HG03060 (cell line): ENCODE measurements around the gene ALDOA.
A peak's percentile ranks its signal among the peaks of the same experiment; 100 is the strongest.
"Not testable (repeated sequence)": the region's sequence is repeated elsewhere in the genome, so short reads cannot be mapped to it uniquely, and the experiment has no call there.

Source experiments
- ATAC-seq: cut with Tn5 transposase; IDR thresholded peaks from one replicate; pipeline ENCODE4 v1.9.1; 2021; ENCODE audit warnings: low read depth, moderate number of reproducible peaks; ENCODE audit not compliant: unreplicated experiment

ALDOA gene

DNA sequence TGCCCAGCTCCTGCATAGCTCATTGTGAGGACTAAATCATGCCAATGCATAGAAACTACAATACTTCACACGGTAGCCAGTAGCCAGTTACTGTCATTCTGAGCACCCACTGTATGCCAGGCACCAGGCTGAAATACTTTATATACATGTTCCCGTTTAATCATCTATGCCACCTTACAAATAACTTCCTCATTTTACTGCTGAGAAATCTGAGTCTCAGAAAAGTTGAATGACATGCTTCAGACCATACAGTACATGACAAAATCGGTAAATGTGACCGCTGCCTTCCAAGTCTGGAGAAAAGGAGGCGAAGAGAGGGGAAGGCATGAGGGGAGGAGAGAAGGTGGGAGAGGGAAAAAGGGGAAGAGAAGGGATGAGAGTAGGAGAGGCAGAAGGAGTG, 25.3 kb upstream of the ALDOA start:
- no peak for ATAC-seq

DNA sequence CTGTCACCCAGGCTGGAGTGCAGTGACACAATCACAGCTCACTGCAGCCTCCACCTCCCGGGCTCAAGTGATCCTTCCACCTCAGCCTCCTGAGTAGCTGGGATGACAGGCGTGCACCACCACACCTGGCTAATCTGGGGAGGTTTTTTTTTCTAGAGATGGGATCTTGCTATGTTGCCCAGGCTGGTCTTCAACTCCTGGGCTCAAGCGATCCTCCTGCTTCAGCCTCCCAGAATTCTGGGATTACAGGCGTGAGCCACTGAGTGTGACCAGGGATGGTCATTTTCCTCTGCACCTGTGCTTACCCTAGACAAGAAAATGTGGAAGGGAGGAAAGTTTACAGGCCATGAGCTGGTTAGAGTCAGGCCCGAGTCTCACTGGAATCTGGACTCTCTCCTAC, 24.9 kb upstream of the ALDOA start:
- ATAC-seq = not testable (repeated sequence)

DNA sequence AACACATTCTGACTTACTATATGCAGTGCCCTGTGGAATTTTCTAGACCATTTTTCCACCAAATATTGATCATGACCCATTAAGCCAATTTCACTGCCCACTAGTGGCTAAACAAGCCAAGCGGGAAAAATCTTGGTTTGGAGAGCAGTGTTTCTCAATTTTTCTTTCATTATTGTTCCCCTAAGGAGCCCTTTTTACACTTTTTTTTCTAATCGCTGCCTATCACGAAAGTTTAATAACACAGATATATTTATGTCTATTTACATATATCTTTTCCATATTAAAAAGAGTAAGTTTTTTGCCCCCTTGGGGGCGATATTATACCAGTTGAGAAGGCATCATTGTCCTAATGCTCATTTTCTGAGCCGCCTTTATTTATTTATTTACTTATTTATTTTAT, 23.7 kb upstream of the ALDOA start:
- no peak for ATAC-seq

GRCh38 chr16:30046178-30046577, 19.4 kb upstream of the ALDOA start:
- ATAC-seq = no peak

DNA sequence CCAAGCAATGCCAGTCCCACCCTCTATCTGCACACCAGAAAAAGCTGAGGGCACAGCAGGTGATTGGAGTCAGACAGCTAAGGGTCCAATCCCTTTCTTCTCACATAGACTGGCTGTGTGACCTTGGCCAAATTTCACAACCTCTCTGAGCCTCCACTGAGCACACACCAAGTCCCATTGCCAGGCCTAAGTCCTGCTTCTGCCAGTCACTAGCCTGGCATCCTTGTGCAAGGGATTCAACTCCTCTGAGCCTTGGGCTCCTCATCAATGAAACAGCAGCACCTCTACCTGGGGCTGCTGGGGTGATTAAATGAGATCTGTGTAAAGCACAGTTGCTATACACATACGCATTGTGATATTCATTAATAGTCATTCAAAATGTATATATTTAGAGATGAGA, 19.0 kb upstream of the ALDOA start:
- ATAC-seq = no peak

DNA sequence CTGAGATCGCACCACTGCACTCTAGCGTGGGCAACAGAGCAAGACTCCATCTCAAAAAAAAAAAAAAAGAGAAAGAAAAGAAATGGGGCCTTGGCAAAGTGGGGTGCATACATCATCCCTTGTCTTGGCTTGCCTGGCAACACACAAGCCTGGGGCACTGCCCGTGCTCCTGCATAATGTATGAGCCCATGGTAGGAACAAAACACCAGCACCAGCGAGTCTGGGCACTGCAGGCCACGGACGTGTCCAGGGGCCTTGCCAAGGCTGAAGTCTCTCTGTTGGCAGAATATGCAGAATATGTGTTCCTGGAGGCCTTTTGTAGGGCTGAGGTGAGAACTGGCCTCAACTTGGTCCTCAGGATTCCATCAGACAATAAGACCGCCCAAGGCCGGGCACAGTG, 15.7 kb upstream of the ALDOA start:
- ATAC-seq = no peak

DNA sequence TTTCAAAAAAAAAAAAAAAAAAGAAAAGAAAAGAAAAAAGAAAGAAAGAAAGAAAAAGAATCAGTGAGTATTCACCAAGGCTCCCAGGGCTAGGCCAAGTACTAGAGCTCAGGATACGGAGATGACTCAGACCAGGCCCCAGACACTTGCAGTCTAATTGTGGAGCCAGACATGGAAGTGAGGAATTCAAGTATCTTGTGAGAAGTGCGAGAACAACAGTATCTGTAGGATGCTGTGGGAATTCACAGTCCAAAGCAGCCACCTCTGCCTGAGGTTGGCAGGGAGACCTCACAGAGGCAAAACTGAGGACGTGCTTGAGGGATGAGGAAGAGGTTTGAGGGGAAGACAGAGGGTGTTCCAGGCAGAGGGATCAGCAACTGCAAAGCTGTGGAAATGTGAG, 14.0 kb upstream of the ALDOA start:
- ATAC-seq = no peak

DNA sequence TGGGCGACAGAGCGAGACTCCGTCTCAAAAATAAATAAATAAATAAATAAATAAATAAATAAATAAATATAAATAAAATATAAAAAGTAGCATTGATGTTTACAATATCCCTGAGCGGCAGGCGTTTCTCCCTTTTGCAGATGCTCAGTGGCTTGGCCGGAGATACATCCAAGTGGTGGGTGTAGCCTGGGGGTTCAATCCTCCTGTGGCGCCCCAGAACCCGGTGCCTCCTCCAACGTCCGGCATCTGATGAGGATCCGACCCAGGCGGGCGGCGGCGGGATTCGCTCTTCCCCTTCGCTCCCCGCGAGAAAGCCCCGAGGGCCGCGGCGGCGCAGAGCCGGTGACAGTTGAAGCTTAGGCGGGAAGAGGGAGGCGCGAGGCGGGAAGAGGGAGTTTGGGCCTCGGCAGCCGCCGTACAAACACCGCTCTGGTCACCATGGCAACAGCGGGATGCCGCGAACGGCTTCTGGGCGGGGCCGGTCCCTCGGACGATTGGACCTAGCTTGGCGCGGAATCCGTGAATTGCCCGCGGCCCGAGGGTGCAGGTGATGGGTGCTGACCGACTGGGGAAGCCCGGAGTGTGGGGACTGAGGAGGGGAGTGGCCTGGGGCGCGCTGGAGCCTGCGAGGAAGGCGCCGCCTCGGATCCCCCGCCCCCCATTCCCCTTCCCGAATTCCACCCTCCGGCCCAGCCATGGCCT, 12.7 kb upstream of the ALDOA start:
- peak; percentile 71 for ATAC-seq

DNA sequence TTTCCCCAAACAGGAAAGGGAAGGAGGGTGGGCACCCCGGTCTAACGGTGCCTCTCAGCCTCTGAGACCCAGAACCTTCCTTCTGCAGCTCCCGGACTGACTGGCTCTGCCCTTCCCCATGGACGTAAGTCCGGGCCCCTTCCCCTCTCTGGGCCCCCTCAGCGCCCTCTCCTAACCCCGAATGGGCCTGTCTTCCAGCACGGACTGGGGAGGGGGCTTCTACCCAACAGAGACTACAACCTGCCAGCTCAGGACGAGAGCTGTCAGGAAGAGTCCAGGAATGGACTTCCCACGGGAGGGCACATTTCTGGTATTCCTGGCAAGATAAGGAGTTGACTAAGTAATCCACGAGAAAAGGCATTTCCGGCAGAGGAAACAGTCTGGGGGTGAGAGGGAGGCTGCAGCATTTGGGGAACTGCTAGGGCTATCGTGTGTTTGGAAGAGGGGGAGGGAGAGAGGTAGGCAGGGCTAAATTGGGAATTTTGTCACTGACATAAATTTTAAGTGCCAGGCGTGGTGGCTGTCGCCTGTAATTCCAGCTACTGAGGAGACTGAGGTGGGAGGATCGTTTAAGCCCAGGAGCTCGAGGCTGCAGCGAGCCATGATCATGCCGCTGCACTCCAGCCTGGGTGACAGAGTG, 12.1 kb upstream of the ALDOA start:
- ATAC-seq = no peak

GRCh38 chr16:30054451-30054850, 11.1 kb upstream of the ALDOA start:
- ATAC-seq = no peak

- no peak for ATAC-seq
Measured at GRCh38 chr16:30054959-30055553, 10.5 kb upstream of the ALDOA start.

DNA sequence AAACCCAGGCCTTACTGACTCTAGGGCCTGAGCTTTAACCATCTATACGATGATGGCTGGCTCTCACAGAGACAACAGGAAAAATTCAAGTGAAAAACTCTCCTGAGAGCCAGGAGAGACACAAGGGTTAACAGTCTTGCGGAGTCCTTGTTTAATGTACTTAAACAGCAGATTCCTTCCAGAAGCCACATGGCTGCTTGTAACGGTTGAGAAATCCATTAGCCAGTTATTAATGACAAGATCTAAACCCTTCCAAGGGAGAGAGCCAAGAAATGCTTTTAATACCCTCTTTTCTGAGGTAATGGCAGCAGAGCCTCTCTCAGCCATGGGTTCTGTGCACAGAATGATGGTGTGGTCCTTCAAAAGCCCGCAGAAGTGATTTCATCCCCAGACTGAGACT, 5.2 kb upstream of the ALDOA start:
- no peak for ATAC-seq

- ATAC-seq = no peak
Measured at GRCh38 chr16:30060836-30061554, 4.6 kb upstream of the ALDOA start.

DNA sequence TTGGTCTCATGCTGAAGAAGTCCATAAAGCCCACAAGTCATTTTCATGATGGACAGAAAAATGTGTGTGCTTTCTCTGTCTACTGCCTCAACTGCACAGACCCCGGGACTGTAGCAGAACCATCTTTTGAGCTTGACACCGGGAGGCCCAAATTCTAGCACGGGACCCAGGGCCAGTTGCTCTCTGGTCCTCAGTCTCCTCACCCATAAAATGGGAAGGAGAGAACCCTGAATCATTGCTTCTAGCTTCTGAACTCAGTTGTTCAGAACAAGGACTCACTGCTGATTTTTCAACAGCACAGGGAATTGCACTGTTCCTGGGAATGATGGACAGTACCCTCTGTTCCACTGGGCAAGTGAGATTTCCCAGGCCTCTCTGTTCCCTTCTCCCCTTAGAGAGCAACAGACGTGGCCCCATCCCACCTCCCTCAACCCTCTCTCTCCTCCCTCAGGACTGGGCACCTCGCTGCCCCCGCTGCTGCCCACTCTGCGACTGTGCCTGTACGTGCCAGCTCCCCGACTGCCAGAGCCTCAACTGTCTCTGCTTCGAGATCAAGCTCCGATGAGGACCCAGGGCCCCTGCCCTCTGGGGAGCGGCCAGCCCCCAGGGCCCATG, 2.2 kb upstream of the ALDOA start:
- ATAC-seq = no peak

DNA sequence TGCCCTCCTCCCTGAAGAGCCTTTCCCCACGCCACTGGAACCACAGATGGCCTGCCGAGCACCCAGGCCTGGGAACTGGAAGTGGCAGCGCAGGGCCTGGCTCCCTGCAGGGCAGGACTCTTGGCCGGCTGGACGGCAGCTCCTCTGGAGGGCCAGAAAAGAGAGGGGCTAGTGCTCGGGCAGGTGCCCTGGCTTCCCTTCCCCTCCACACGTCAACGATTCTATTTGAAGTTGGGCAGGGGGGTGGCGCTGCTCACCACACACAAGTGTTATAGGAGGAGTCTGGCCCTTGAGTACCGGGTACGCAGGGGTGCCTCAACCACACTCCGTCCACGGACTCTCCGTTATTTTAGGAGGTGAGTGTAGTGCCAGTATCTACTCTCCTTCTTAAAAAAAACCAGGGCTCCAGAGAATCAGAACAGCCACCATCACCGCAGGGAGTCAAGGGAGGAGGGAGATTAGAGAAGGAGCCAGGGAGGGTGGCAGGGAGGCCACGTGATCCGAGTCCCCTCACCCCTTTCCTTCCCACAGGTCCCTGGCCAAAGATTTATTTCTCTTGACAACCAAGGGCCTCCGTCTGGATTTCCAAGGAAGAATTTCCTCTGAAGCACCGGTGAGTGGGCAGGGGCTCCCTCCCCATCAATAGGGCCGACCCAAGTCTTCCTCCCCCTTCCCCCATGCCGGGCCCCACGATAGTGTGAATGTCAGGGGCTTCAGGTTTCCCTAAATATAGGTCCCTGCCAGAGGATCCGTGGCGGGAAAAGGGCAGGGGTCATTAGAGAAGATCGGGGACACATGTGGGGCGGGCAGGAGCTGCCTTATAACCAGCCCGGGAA, 1.4 kb upstream of the ALDOA start:
- no peak for ATAC-seq

- ATAC-seq = no peak
Measured at GRCh38 chr16:30064729-30065101, 845 bp upstream of the ALDOA start.

- no peak for ATAC-seq
Measured at GRCh38 chr16:30065943-30066760, 592 bp downstream of the ALDOA start.

- ATAC-seq = no peak
Measured at GRCh38 chr16:30066761-30067583, 1.4 kb downstream of the ALDOA start.

GRCh38 chr16:30067584-30067916, 2.0 kb downstream of the ALDOA start:
- no peak for ATAC-seq
